HG02870 (cell line): Measurements from ENCODE around the gene NUBP2.

Source experiments
- ATAC-seq: cut with Tn5 transposase; IDR thresholded peaks from one replicate; pipeline ENCODE4 v1.9.1; 2021; ENCODE audit warnings: mild to moderate bottlenecking, moderate library complexity; ENCODE audit not compliant: unreplicated experiment

The NUBP2 gene

DNA sequence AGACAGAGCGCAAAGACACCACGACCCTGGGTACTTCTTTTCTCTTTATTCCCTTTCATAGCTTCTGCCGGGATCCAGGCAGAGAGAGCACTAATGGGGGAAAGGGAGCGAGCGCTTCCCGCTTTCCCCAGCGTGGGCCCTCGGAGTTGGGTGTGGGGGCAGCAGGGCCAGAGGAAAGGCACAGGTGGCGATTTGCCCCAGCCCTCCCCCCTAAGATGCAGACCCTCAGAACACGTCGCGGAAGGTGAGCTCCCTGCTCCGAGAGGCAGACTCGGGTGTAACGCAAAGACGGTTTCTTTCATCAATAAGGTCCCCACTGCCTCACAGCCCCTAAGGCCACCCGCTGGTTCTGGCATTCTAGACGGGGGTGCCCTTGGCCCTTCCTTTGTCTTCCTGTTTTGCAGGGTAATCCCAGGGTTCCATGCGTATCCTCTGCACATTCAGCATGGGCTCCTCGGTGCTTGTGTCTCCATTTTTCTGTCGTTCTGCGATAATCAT, 10.8 kb upstream of the NUBP2 start:
- ATAC-seq: no peak

DNA sequence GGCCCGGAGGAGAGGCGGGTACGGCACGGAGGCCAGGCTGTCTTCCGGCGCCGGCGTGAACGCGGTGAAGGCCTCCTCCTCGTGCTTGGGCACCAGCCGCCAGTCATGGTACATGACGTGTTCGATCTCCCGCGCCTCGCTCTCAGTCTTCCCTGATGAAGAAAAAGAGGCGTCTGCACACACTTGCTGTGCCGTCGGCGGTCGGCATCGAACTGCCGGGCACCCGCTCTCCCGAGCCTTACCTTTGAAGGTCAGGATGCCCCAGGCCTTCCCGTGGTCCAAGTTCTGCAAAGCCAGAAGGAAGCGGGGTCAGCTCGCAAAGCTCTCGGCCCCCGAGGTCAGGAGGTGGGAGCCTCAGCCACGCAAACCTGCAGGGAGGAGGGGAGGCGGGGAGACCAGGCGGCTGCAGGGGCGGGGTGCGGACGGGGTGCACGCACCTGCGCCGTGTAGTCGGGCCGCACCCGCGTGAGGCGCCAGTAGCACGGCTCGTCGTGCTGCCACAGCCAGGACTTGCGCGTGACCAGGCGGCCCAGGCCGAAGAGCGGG, 10.3 kb upstream of the NUBP2 start, which contains the start of gene EME2:
Gene EME2, plus strand, starts transcription at position 449 of the 546 bp plus-strand sequence. CDS start 418 bp downstream, outside the sequence.
- ATAC-seq: no peak

DNA sequence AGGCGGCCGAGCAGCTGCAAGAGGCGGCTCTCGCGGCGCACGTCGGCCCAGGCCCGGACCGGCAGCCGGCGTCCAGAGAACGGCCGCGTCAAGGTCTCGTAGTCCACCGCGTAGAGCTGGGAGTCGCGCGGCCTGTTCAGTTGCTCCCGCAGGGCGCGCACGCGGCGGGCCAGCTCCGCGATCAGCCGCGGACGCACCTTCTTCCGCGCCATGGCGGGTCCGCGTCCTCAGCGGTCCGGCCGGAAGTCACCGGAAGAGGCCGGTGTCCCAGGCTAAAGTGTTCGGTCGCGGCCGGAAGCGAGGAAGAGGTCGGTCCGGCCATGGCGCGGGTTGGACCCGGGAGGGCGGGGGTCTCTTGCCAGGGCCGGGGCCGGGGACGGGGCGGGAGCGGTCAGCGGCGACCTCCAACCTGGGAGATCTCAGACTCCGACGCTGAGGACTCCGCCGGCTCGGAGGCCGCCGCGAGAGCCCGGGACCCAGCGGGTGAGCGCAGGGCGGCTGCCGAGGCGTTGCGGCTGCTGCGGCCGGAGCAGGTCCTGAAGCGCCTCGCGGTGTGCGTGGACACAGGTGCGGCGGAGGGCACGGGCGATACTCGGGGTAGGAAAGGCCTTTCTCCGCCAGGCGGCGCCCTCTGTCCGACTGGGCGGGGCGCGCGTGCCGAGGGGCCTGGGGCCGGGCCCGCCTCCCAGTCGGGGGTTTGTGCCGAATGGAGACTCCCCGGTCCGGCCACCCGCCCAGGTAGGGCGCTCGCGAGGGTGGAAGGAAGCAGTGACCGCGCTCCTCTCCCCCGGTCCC, 9.7 kb upstream of the NUBP2 start, which contains the start of gene MRPS34:
Gene MRPS34, minus strand, starts transcription at position 227 of the 795 bp plus-strand sequence. Its CDS starts 15 bp downstream, at position 212.
- peak; percentile 40 for ATAC-seq

DNA sequence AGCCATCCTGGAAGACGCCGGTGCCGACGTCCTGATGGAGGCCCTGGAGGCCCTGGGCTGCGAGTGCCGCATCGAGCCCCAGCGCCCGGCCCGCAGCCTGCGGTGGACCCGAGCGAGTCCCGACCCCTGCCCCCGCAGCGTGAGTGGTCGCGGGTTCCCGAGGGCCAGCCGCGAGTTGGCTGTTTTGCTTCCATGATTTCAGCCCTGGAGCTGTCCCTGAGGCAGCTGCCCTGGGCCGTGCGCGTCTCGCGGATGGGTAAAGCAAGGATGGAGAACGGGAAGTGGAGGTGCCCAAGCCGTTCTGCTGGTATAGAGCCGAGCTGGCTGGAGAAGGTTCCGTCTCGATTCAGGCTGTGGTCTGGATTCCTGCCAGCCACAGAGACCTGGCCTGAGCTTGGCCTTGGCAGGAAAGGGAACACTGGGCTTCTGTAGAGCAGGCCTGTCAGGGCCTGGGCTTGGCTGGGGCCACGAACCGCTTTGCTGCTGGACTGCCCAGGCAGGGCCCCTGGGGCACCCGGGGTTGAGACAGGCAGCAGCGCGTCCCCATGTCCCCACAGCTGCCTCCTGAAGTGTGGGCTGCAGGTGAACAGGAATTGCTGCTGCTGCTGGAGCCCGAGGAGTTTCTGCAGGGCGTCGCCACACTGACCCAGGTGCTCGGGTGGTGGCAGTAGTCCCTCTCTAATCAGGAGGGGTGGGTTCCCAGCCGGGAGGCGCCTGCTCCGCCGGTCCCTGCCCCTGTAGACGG, 8.9 kb upstream of the NUBP2 start:
- no peak for ATAC-seq

- ATAC-seq: no peak
These were observed 8.3 kb upstream of the NUBP2 start for GRCh38 chr16:1774448-1774780.

GRCh38 chr16:1775006-1775845, 7.5 kb upstream of the NUBP2 start:
- ATAC-seq: no peak

- ATAC-seq: no peak
These were observed 6.7 kb upstream of the NUBP2 start for GRCh38 chr16:1775846-1776671.

DNA sequence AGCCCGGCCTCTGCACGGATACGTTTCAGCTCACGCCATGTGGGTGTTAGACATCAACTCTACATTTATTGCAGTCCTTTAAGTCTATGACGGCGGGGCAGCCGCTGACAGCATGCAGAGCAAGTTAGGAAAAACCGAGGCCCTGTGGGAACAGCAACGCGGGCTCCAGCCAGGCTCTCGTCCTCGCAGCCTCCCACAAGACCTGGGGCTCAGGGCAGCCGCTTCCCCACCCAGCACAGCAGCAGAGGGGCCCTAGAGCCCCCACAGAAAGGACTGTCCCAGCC, 6.1 kb upstream of the NUBP2 start:
- ATAC-seq: no peak

- no peak for ATAC-seq
These were observed 5.8 kb upstream of the NUBP2 start for GRCh38 chr16:1776991-1777374.

DNA sequence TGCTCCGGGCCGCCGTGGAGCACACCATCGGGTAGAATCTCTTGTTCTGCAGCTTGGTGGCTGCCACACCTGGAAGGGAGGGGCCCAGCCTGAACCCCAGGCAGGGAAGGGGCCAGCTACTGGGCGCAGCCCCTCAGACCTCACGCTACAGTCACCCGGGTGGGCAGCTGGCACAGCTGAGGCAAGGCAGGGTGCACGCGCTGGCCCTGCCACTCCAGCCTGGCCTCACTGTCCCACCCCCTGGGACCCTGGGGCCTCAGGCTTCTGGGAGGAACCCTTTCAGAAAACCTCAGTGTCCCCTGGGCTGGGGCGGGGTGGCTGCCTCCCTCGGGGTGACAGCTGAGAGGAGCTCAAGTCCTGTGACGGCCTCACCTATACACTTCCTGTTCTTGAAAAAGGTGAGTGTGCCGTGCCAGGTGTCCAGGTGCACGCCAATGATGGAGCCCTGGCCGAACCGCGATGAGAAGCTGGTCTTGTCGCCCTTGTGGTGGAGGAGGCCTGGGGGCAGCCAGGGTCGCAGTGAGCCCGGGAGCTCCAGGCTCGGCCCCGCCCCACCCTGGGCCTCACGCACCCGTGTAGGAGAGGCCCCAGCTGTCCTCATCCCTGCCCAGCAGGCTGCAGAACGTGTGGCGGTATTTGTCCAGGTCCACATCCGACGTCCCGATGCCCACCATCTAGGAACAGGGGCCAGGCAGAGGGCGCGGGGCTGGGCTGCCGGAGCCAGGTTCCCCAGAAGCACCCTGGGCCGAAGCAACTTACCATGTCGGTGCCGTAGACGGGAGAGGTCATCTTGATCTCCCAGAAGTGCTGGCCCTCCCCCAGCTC, 5.2 kb upstream of the NUBP2 start:
- ATAC-seq: no peak

DNA sequence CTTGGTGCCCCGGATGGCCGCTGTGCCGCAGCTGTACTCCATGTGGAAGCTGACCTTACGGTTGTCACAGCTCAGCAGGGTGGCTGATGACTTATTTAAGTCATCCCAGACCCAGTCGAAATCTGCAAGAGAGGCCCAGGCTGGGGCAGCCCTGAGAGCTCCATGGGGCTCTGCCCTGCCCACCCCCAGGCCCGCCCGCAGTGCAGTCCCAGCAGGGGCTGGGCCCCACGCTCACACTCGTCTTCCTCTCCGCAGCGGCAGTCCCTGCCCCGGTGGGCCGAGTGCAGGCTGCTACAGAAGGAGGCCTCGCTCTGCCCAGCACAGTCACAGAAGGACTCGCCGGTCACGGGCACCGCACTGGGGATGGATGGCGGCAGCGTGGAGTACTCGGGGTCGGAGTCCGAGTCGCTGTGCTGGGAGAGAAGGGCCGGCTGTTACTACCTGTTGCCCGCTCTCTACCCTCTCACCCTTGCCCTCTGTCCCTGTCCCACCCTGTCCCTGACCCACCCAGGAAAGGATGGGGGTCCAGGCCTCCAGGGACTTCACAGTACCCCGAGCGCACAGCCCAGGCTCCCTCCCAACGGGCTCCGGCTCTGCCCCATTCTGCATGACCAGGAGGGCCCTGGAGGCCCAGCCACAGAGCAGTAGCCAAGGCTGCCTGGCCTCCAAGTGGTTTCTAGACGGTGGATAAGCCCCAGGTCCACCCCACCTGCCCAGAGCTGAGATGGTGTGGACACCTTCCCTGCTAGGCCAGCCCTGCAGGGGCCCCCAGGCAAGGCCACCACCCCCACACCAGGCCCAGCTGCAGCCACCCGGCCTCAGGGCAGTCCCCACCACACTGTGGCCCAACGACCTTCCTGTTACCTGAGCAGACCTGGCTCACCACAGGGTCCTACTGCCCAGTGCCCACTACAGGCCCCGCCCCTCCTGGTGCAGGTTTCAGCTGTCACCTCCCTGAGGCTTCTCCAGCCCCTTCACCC, 4.3 kb upstream of the NUBP2 start:
- no peak for ATAC-seq

GRCh38 chr16:1779234-1779701, 3.5 kb upstream of the NUBP2 start:
- no peak for ATAC-seq

DNA sequence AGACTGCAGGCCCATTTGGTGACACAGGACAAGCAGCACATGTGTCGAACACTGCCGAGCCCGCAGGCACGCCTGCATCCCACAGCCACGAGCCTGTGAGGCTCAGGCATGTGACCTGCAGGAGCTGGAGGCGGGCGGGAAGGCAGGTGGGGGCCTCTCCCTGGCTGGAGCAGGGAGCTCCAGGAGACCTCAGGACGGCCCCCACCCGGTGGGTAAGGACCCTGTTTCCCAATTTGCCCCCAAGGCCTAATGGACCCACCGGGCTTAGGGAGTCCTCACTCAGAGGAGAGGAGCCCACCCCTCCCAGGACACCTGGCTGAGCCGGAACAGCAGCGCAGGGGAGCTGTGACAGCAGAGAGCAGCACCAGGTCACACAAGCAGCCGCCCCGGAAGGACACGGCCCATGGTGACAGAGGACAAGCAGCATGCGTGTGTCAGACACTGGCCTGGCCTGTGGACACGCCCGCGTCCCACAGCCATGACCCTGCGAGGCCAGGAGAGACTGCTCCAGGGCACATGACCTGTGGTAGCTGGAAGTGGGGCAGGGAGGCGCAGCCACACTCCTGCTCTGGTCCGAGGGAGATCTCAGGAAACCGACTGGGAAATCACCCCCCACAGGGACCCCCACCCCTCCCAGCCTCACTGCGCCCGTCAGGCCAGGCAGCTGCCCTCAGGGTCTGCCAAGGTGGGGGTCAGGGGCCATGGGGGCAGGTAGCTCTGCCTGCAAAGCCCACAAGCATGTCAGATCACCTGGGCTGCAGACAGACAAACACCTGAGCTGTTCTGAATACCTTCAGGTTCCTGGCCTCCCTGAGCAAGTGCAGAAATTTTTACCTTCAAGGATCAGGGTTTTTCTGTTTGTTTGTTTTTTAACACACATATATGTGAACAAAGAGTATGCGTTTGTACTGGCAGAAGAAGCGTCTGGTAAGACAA, 2.8 kb upstream of the NUBP2 start:
- ATAC-seq: no peak

- no peak for ATAC-seq
These were observed 2.1 kb upstream of the NUBP2 start for GRCh38 chr16:1780677-1781072.

DNA sequence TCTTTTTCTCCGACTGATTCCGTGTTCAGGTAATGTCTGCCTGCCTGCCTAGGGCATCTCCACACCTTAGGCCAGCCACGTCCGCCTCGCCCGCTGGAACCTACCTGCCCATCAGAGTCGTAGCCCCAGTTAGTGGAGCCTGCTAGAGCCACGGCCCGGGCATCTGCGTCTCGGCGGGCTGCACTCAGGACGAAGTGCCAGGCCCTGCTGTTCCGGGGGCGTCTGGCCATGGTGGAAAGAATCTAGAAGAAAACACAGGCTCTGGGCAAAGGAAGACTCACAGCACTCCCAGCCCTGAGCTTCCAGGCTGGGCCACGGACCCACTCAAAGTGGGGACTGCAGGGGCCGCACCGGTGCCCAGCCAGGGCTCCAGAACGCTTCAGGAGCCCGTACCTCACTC, 1.5 kb upstream of the NUBP2 start:
- no peak for ATAC-seq

DNA sequence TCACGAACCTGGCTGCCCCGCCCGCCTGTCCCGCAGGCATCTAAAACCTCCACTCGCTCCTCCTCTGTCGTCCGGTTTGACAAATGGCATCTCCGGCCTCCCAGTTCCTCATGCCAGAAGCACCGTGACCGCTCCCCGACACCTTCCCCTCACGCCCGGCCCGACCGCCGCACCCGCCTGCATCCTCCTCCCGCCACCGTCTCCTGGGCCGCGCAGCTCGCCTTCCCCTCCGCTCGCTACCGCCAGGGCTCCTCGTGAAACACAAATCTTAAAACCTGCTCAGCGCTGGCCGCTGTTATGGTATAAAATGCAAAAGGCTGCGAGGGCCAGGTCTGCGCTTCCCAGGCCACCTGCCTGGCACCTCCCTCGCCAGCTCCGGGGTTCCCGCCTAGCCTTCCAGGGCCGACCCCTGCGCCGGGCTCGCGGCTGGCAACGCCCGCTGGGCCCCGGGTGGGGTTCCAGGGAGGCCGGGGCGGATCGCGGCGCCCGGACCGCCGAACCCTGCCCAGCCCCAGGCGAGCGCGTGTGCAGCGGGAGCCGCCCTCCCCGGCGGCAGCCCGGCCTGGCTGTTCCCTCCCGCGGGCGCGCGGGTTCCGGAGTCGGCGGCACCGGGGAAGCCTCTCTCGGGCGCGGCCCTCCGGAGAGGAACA, 877 bp upstream of the NUBP2 start:
- no peak for ATAC-seq
